HG03280 (cell line): ENCODE measurements around the gene NFIB.

ENCODE experiments used
- ATAC-seq: cut with Tn5 transposase; IDR thresholded peaks from one replicate; pipeline ENCODE4 v1.9.1; 2021; ENCODE audit warnings: mild to moderate bottlenecking, moderate library complexity; ENCODE audit not compliant: unreplicated experiment

NFIB gene

GRCh38 chr9:14084867-14085266 lies 229.1 kb downstream of the NFIB start:
- no peak for ATAC-seq

GRCh38 chr9:14083366-14083765 lies 230.6 kb downstream of the NFIB start:
- ATAC-seq, result no peak

GRCh38 chr9:14082732-14083131 lies 231.2 kb downstream of the NFIB start:
- ATAC-seq, result no peak

GRCh38 chr9:14081745-14082144 lies 232.2 kb downstream of the NFIB start:
- no peak for ATAC-seq

- no peak for ATAC-seq
These were observed 232.9 kb downstream of the NFIB start for GRCh38 chr9:14080959-14081542.

GRCh38 chr9:14079440-14079839 lies 234.5 kb downstream of the NFIB start:
- ATAC-seq, result no peak

GRCh38 chr9:14077672-14078071 lies 236.3 kb downstream of the NFIB start:
- ATAC-seq, result no peak

- ATAC-seq, result no peak
These were observed 238.7 kb downstream of the NFIB start for GRCh38 chr9:14075218-14075617.

GRCh38 chr9:14072850-14073249 lies 241.1 kb downstream of the NFIB start:
- ATAC-seq, result no peak

GRCh38 chr9:14071484-14071883 lies 242.5 kb downstream of the NFIB start:
- ATAC-seq, result no peak

GRCh38 chr9:14068690-14069089 lies 245.3 kb downstream of the NFIB start:
- no peak for ATAC-seq

GRCh38 chr9:14066831-14067230 lies 247.1 kb downstream of the NFIB start:
- no peak for ATAC-seq

GRCh38 chr9:14066032-14066431 lies 247.9 kb downstream of the NFIB start:
- ATAC-seq, result no peak

- ATAC-seq, result no peak
These were observed 249.0 kb downstream of the NFIB start for GRCh38 chr9:14064940-14065339.

- no peak for ATAC-seq
These were observed 250.2 kb downstream of the NFIB start for GRCh38 chr9:14063756-14064155.

GRCh38 chr9:14062586-14063221 lies 251.2 kb downstream of the NFIB start:
- no peak for ATAC-seq

GRCh38 chr9:14061936-14062585 lies 251.9 kb downstream of the NFIB start:
- ATAC-seq, result no peak

- no peak for ATAC-seq
These were observed 255.6 kb downstream of the NFIB start for GRCh38 chr9:14058325-14058688.

- ATAC-seq, result no peak
These were observed 256.3 kb downstream of the NFIB start for GRCh38 chr9:14057368-14058324.

GRCh38 chr9:14056316-14056861 lies 257.6 kb downstream of the NFIB start:
- no peak for ATAC-seq

GRCh38 chr9:14054096-14054495 lies 259.8 kb downstream of the NFIB start:
- no peak for ATAC-seq
